Glomerular visceral epithelial cell (primary cell): ENCODE results near the gene PPIF.

Experiments
- DNase-seq: peaks from one replicate; pipeline ENCODE4 v3.0.0-alpha.2; 2016; ENCODE audit errors: extremely low spot score

The PPIF gene

GRCh38 chr10:79347226-79347893 is at the start of gene PPIF:
Gene PPIF, plus strand, starts transcription at chr10:79347469. Its CDS starts 80 bp downstream, at chr10:79347549.
- peak; percentile 94 for DNase-seq

GRCh38 chr10:79298403-79299244 is 48.6 kb upstream of the PPIF start:
- peak; percentile 98 for DNase-seq

GRCh38 chr10:79299397-79300241 is 47.6 kb upstream of the PPIF start:
- DNase-seq = peak; percentile 92

- DNase-seq = no peak
These were observed 46.6 kb upstream of the PPIF start for GRCh38 chr10:79300711-79301110.

GRCh38 chr10:79301754-79302530 is 45.3 kb upstream of the PPIF start:
- no peak for DNase-seq

GRCh38 chr10:79303631-79304478 is 43.4 kb upstream of the PPIF start:
- no peak for DNase-seq

- no peak for DNase-seq
These were observed 42.7 kb upstream of the PPIF start for GRCh38 chr10:79304479-79305087.

GRCh38 chr10:79305515-79305914 is 41.8 kb upstream of the PPIF start:
- DNase-seq = no peak

- no peak for DNase-seq
These were observed 41.3 kb upstream of the PPIF start for GRCh38 chr10:79305988-79306387.

GRCh38 chr10:79306644-79307220 is 40.5 kb upstream of the PPIF start:
- no peak for DNase-seq

- DNase-seq = no peak
These were observed 39.3 kb upstream of the PPIF start for GRCh38 chr10:79308016-79308415.

GRCh38 chr10:79308969-79309665 is 38.2 kb upstream of the PPIF start:
- no peak for DNase-seq

GRCh38 chr10:79310200-79310865 is 36.9 kb upstream of the PPIF start:
- DNase-seq = no peak

- DNase-seq = no peak
These were observed 36.2 kb upstream of the PPIF start for GRCh38 chr10:79310911-79311573.

- no peak for DNase-seq
These were observed 35.5 kb upstream of the PPIF start for GRCh38 chr10:79311581-79312407.

- no peak for DNase-seq
These were observed 34.6 kb upstream of the PPIF start for GRCh38 chr10:79312601-79313187.

- DNase-seq = no peak
These were observed 33.9 kb upstream of the PPIF start for GRCh38 chr10:79313320-79313719.
